IMR-90 (cell line): ENCODE measurements around the gene SLC7A10.

Experiments
- BHLHE40 ChIP-seq: fragments of 150-350 bp; IDR thresholded peaks from 2 replicates; pipeline ENCODE4 v1.6.1; 2016; ENCODE audit warnings: mild to moderate bottlenecking, low read depth, low read length
- MAZ ChIP-seq: IDR thresholded peaks from 2 replicates; pipeline ENCODE4 v1.6.1; 2012; ENCODE audit warnings: low read depth, mild to moderate bottlenecking, low read length, improper control_type of control experiment, moderate library complexity, borderline replicate concordance
- MXI1 ChIP-seq: IDR thresholded peaks from 2 replicates; pipeline ENCODE4 v1.6.1; 2012; ENCODE audit warnings: low read depth, mild to moderate bottlenecking, low read length, moderate library complexity, borderline replicate concordance
- POLR2A ChIP-seq: IDR thresholded peaks from 2 replicates; pipeline ENCODE4 v1.6.1; 2012; ENCODE audit warnings: mild to moderate bottlenecking, low read depth, low read length
- RAD21 ChIP-seq: IDR thresholded peaks from 2 replicates; pipeline ENCODE4 v1.6.1; 2012; ENCODE audit warnings: low read length, improper control_type of control experiment
- RCOR1 ChIP-seq: IDR thresholded peaks from 2 replicates; pipeline ENCODE4 v1.6.1; 2012; ENCODE audit warnings: mild to moderate bottlenecking, low read length, improper control_type of control experiment; ENCODE audit not compliant: insufficient replicate concordance
- RFX5 ChIP-seq: IDR thresholded peaks from 2 replicates; pipeline ENCODE4 v1.8.0; 2012; ENCODE audit warnings: low read depth, mild to moderate bottlenecking, low read length, moderate library complexity
- SMC3 ChIP-seq: fragments of 150-350 bp; IDR thresholded peaks from 2 replicates; pipeline ENCODE4 v1.6.1; 2016; ENCODE audit warnings: low read depth, mild to moderate bottlenecking, antibody characterized with exemption, low read length, moderate library complexity
- TF ChIP-seq, protein P1 (sequence below): conservative IDR thresholded peaks from 2 replicates; pipeline ENCODE4 v1.5.1; 2012; ENCODE audit warnings: mild to moderate bottlenecking, low read depth, low read length, improper control_type of control experiment
- TF ChIP-seq, protein P2 (sequence below): fragments of 150-350 bp; IDR thresholded peaks from 2 replicates; pipeline ENCODE4 v1.6.1; 2016; ENCODE audit warnings: low read depth, mild to moderate bottlenecking, low read length, moderate library complexity, borderline replicate concordance
- TF ChIP-seq, protein P3 (sequence below): fragments of 150-350 bp; IDR thresholded peaks from 2 replicates; pipeline ENCODE4 v1.6.1; 2017; ENCODE audit warnings: mild to moderate bottlenecking, antibody characterized with exemption, low read length, low read depth

DNA sequence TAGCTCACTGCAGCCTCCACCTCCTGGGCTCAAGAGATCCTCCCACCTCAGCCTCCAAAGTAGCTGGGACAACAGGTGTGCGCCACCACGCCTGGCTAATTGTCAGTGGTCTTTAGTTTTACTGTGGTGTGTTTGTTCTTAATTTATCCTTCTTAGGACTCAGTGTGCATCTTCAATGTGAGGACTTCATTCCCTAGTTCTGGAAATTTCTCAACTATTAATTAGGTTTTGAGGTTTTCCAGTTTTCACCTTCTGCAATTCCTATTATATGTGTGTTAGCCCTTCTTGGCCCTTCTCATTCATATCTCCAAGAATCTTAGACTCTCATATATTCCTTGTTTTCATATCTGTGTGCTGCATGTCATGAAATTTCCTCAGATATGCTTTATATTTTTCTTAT, 32.2 kb upstream of the SLC7A10 start:
- TF ChIP-seq SMC3 (no peak), MXI1 (no peak), POLR2A (no peak), BHLHE40 (no peak), RCOR1 (no peak), RFX5 (no peak), MAZ (no peak), RAD21 (no peak)
- TF ChIP-seq, protein P1, sequence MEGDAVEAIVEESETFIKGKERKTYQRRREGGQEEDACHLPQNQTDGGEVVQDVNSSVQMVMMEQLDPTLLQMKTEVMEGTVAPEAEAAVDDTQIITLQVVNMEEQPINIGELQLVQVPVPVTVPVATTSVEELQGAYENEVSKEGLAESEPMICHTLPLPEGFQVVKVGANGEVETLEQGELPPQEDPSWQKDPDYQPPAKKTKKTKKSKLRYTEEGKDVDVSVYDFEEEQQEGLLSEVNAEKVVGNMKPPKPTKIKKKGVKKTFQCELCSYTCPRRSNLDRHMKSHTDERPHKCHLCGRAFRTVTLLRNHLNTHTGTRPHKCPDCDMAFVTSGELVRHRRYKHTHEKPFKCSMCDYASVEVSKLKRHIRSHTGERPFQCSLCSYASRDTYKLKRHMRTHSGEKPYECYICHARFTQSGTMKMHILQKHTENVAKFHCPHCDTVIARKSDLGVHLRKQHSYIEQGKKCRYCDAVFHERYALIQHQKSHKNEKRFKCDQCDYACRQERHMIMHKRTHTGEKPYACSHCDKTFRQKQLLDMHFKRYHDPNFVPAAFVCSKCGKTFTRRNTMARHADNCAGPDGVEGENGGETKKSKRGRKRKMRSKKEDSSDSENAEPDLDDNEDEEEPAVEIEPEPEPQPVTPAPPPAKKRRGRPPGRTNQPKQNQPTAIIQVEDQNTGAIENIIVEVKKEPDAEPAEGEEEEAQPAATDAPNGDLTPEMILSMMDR, result no peak
- TF ChIP-seq, protein P2, sequence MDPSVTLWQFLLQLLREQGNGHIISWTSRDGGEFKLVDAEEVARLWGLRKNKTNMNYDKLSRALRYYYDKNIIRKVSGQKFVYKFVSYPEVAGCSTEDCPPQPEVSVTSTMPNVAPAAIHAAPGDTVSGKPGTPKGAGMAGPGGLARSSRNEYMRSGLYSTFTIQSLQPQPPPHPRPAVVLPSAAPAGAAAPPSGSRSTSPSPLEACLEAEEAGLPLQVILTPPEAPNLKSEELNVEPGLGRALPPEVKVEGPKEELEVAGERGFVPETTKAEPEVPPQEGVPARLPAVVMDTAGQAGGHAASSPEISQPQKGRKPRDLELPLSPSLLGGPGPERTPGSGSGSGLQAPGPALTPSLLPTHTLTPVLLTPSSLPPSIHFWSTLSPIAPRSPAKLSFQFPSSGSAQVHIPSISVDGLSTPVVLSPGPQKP, result no peak
- TF ChIP-seq, protein P3, sequence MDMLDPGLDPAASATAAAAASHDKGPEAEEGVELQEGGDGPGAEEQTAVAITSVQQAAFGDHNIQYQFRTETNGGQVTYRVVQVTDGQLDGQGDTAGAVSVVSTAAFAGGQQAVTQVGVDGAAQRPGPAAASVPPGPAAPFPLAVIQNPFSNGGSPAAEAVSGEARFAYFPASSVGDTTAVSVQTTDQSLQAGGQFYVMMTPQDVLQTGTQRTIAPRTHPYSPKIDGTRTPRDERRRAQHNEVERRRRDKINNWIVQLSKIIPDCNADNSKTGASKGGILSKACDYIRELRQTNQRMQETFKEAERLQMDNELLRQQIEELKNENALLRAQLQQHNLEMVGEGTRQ, result no peak
